Type B pancreatic cell (in vitro differentiated cells): ENCODE measurements around the gene CCDC146. TPM values are rescaled to one million over a fixed set of nuclear protein-coding genes. Genes with fewer than 3 reads are reported as not detected.
"Not testable (repeated sequence)": the region's sequence is repeated elsewhere in the genome, so short reads cannot be mapped to it uniquely, and the experiment has no call there.

ENCODE experiments used
- DNase-seq: peaks from one replicate; pipeline ENCODE4 v3.0.0; 2021; ENCODE audit warnings: mixed read lengths; ENCODE audit not compliant: unreplicated experiment; ENCODE audit errors: extremely low spot score
- H3K27ac Mint-ChIP-seq: 2 replicates; pipeline ENCODE4 v1.8.0; 2021; ENCODE audit warnings: mild to moderate bottlenecking, mixed read lengths
- H3K27me3 Mint-ChIP-seq: 2 replicates; pipeline ENCODE4 v1.8.0; 2021; ENCODE audit warnings: mixed read lengths
- H3K36me3 Mint-ChIP-seq: 2 replicates; pipeline ENCODE4 v1.8.0; 2021; ENCODE audit warnings: mixed read lengths
- H3K4me1 Mint-ChIP-seq: one replicate; pipeline ENCODE4 v1.8.0; 2021; ENCODE audit warnings: mixed read lengths; ENCODE audit not compliant: unreplicated experiment
- H3K4me3 Mint-ChIP-seq: 2 replicates; pipeline ENCODE4 v1.8.0; 2021; ENCODE audit warnings: mild to moderate bottlenecking, mixed read lengths
- H3K9me3 Mint-ChIP-seq: 2 replicates; pipeline ENCODE4 v1.8.0; 2021; ENCODE audit warnings: mixed read lengths
- CTCF ChIP-seq: fragments of 200-600 bp; sonication (generic); conservative IDR thresholded peaks from 2 replicates; pipeline ENCODE4 v1.5.0; 2021; ENCODE audit warnings: antibody characterized with exemption, mild to moderate bottlenecking
- total RNA-seq: library from RNA; stranded (reverse); gene quantifications from 2 replicates; pipeline ENCODE4 v1.2.1, GENCODE V29; 2021; ENCODE audit warnings: low replicate concordance

The CCDC146 gene
- total RNA-seq, 1 donor from 2014 or later, result 15.3 TPM

DNA sequence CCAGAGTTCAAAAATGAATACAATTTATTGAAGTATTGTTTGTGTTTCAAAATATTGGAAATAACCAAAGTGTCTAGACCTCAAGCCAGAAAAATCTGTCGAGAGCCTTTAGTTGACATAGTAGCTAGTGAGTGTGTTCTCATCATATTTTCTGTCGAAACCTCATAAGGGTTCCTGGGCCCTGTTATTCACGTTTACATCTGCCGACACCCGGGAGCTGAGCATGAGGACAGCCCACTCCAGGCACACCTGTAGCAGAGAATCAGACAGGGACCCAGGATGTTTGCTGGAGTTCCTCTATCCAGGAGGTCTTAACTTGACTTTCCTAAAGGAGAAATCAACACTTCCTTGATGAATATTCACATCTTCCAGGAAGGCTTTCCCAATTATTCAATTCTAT lies 149.4 kb downstream of the CCDC146 start:
- Mint-ChIP-seq H3K4me3 (no peak overlapping the region), H3K9me3 (no peaks in the 10 kb centered on the region), H3K36me3 (no peaks in the 10 kb centered on the region), H3K4me1 (no peaks in the 10 kb centered on the region), H3K27me3 (no peaks in the 10 kb centered on the region), H3K27ac (no peak overlapping the region)
- TF ChIP-seq CTCF, result no peak
- DNase-seq, result no peak

DNA sequence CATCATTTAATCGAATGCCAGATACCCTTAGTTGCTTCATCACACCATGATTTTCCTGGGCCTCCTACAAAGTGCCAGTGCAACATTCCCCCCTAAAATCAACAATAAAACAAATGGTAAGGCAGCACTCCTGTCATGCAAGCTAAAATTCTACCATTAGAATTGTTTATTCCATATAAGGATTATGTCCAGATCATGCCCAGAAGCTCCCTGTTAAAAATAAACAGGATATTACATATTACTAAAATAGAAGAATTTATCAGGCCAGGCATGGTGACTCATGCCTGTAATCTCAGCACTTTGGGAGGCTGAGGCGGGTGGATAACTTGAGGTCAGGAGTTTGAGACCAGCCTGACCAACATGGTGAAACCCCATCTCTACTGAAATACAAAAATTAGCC lies 153.2 kb downstream of the CCDC146 start:
- H3K27me3 Mint-ChIP-seq, H3K36me3 Mint-ChIP-seq, DNase-seq, H3K9me3 Mint-ChIP-seq, H3K4me1 Mint-ChIP-seq, H3K4me3 Mint-ChIP-seq, H3K27ac Mint-ChIP-seq: not testable (repeated sequence)

DNA sequence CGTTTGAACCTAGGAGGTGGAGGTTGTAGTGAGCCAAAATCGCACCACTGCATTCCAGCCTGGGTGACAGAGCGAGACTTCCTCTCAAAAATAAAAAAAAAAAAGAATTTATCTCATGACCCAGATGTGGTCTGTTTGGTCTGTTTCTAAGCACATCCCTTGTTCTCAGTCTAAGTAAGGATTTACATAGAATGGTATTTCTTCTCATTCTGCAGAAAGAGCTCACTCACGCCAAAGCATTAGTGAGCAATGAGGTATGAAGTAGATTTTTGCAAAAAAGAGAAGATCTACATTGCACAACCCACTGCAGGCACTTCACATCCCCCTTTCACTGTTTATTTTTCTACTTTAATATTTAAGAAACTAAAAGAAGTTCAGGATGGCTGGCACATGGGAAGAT lies 153.7 kb downstream of the CCDC146 start:
- no peak for TF ChIP-seq CTCF
- Mint-ChIP-seq H3K4me3 (no peak overlapping the region), H3K9me3 (no peaks in the 10 kb centered on the region), H3K27me3 (no peaks in the 10 kb centered on the region), H3K36me3 (no peaks in the 10 kb centered on the region), H3K4me1 (no peaks in the 10 kb centered on the region), H3K27ac (no peak overlapping the region)
- no peak for DNase-seq

GRCh38 chr7:77281780-77282478 lies 159.5 kb downstream of the CCDC146 start:
- no peak overlapping the region for H3K27ac Mint-ChIP-seq
- H3K9me3 Mint-ChIP-seq, result no peaks in the 10 kb centered on the region
- H3K36me3 Mint-ChIP-seq, result peaks cover 2% of the 10 kb centered on the region
- no peaks in the 10 kb centered on the region for H3K27me3 Mint-ChIP-seq
- H3K4me1 Mint-ChIP-seq, result peaks cover 4% of the 10 kb centered on the region
- no peak for DNase-seq
- TF ChIP-seq CTCF, result no peak
- no peak overlapping the region for H3K4me3 Mint-ChIP-seq

DNA sequence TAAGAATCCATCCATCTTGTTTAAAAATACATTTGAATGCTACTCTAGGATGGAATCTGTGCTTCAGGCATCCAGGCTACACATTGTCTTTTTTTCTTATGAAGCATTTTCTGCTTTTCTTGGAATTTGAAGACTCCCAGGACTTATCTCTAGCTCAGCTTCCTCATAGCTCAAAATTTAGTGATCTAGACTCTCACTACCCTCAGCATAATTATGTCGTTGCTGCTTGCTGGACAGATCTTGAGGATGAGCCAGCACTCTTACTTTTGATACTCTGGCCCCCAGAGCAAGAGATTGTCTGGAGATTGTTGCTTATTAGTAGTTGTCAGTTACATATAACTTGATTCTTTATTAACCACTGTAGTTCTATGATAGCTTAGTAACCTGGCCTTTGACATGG lies 160.5 kb downstream of the CCDC146 start:
- no peak overlapping the region for H3K4me3 Mint-ChIP-seq
- H3K27me3 Mint-ChIP-seq, result no peaks in the 10 kb centered on the region
- H3K36me3 Mint-ChIP-seq, result peaks cover 6% of the 10 kb centered on the region
- no peaks in the 10 kb centered on the region for H3K9me3 Mint-ChIP-seq
- peaks cover 4% of the 10 kb centered on the region for H3K4me1 Mint-ChIP-seq
- no peak overlapping the region for H3K27ac Mint-ChIP-seq
- no peak for TF ChIP-seq CTCF
- no peak for DNase-seq

DNA sequence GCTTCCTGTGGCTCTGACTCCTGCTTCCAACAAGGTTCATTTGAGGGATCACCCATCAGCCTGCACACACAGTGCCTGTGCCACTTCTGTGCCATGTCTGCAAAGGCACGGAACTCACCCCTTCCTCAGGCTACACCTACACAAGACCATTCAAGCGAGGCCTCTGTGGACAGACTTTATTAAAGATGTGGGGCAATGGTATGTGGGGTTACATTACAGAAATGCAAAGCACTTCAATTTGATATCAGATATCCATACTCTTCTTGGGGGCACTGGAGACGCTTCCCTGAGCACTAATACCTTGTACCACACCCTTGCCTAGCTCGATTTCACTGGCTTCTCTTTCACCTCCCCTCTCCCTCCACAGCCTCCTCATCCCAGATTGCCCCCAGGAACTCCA lies 161.6 kb downstream of the CCDC146 start:
- no peaks in the 10 kb centered on the region for H3K9me3 Mint-ChIP-seq
- no peak for DNase-seq
- no peak overlapping the region for H3K4me3 Mint-ChIP-seq
- peaks cover 4% of the 10 kb centered on the region for H3K4me1 Mint-ChIP-seq
- TF ChIP-seq CTCF, result no peak
- H3K27ac Mint-ChIP-seq, result no peak overlapping the region
- H3K36me3 Mint-ChIP-seq, result peaks cover 8% of the 10 kb centered on the region
- H3K27me3 Mint-ChIP-seq, result no peaks in the 10 kb centered on the region
